ENCODE measurements around the gene DEDD. TPM values are rescaled to one million over a fixed set of nuclear protein-coding genes. Genes with fewer than 3 reads are reported as not detected.

DEDD gene
- total and polyA plus RNA-seq, 2 of the 13 experiments (the other 11 are each of a cell fraction or from before 2014, with no cell fraction given) = 12.6 to 27.8 TPM

DNA sequence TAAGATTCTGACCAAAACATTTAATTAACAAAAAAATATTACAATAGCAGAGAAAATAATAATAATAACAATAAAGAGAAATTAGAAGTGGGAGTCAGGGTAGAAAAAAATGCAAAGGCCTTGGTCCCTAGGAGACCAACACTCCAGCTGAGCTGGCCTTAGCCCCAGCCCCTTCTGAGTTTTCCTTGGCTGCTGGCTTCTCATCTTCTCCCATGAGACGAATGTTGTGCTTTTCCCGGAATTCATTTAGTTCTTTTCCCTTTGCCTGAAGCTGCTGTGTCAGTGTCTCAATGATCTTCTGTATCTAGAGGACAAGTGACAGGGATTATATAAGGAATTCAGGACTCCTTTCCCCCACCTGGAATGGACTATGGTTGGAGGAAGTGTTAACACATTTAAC lies 31.9 kb downstream of the DEDD start:
- Histone ChIP-seq H3K9ac (ENCODE audit: insufficient read depth, low read depth, low read length) (no peak overlapping the region), H3K79me2 (ENCODE audit: insufficient read depth, low read length) (peaks cover 11% of the 10 kb centered on the region), H3K4me1 (ENCODE audit: insufficient read depth, low read length) (peaks cover 13% of the 10 kb centered on the region), H2AFZ (ENCODE audit: low read length) (no peak overlapping the region), H3K27ac (ENCODE audit: extremely low read length, insufficient read depth, low read length) (no peak overlapping the region), H3K27me3 (ENCODE audit: control insufficient read depth in 1 of 2, insufficient read depth in 2 of 2, low read length in 2 of 2) (no peaks in the 10 kb centered on the region), H3K4me2 (ENCODE audit: low read depth, low read length) (no peak overlapping the region), H3K9me3 (ENCODE audit: low read length) (no peaks in the 10 kb centered on the region), H4K20me1 (ENCODE audit: insufficient read depth, low read length) (no peaks in the 10 kb centered on the region), H3K4me3 (replicated peaks in 1 of 3; ENCODE audit: insufficient read depth in 1 of 3, low read depth in 2 of 3, low read length in 3 of 3) (no peak overlapping the region), H3K36me3 (replicated peaks in 1 of 2; ENCODE audit: control insufficient read depth in 1 of 2, insufficient read depth in 2 of 2, low read length in 2 of 2) (peaks cover 6 to 23% of the 10 kb centered on the region in 2 experiments)
- BruUV-seq (replicated peaks) = no TSS peak
- 96% methylated on average over 2 of the region's 2 CpGs for WGBS (ENCODE audit: low lambda C conversion rate)
- no peak for ATAC-seq
- no peak for FAIRE-seq
- ChIA-PET POLR2A (interaction anchor here (1.2 kb wide), 2 partner anchors 17 to 32 kb away, joined by 3 read pairs; partner anchors contain the start of genes DEDD, NIT1 and PFDN2), CTCF (ENCODE audit: low intra/inter-chr PET ratio, low total read pairs) (no interaction called here)
- DNase-seq (ENCODE audit: low spot score) = no peak
- in situ Hi-C loops (cut with HindIII; ENCODE audit: extremely low pct_ligation_motif_present, low pct_unique_long_range_greater_than_20kb) (loop anchor here (5.0 kb wide), 1 partner anchor 48 kb away; no protein-coding TSS in a partner anchor), intact Hi-C loops (cut with micrococcal nuclease; ENCODE audit: unreplicated experiment) (no loop called here)
- TF ChIP-seq, protein P1, sequence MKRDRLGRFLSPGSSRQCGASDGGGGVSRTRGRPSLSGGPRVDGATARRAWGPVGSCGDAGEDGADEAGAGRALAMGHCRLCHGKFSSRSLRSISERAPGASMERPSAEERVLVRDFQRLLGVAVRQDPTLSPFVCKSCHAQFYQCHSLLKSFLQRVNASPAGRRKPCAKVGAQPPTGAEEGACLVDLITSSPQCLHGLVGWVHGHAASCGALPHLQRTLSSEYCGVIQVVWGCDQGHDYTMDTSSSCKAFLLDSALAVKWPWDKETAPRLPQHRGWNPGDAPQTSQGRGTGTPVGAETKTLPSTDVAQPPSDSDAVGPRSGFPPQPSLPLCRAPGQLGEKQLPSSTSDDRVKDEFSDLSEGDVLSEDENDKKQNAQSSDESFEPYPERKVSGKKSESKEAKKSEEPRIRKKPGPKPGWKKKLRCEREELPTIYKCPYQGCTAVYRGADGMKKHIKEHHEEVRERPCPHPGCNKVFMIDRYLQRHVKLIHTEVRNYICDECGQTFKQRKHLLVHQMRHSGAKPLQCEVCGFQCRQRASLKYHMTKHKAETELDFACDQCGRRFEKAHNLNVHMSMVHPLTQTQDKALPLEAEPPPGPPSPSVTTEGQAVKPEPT (CRISPR knock-in tag; IDR thresholded peaks at IDR 0.05; ENCODE audit: low read depth) = no peak
- no peak for TF ChIP-seq MIER2 (CRISPR knock-in tag; IDR thresholded peaks at IDR 0.05)
- no peak for TF ChIP-seq CBX2 (IDR thresholded peaks at IDR 0.05; ENCODE audit: low read depth, low read length)
- no peak for TF ChIP-seq CBX2 (CRISPR knock-in tag; IDR thresholded peaks at IDR 0.05; ENCODE audit: low read depth)
- no peak for TF ChIP-seq ZNF737 (CRISPR knock-in tag; IDR thresholded peaks at IDR 0.05; ENCODE audit: borderline replicate concordance)
- no peak for TF ChIP-seq THAP11 (CRISPR knock-in tag; IDR thresholded peaks at IDR 0.05)

Measured in HepG2 (cell line).